Stimulated activated CD4-positive, alpha-beta T cell treated with anti-CD3 and anti-CD28 coated beads, TNF-alpha, amount 100 ng/mL, for 24 hours (primary cell): Measurements from ENCODE around the gene FKBP4.

ENCODE experiments used
- DNase-seq, 3 experiments: peaks; one replicate each; pipeline ENCODE4 v3.0.0-alpha.2; 2020; ENCODE audit warnings: low read depth in 3 of 3

FKBP4 gene

GRCh38 chr12:2812290-2813213 lies 17.8 kb downstream of the FKBP4 start, which contains the start of gene ITFG2:
Gene ITFG2 (plus strand): TSS chr12:2812668. CDS start chr12:2812761, 93 bp downstream.
- DNase-seq: peak; percentile 88 to 96 (median 96)

GRCh38 chr12:2813214-2814185 lies 18.7 kb downstream of the FKBP4 start:
- DNase-seq: peak in 2 of 3 experiments; percentile 18 to 40

- DNase-seq: no peak
Measured at GRCh38 chr12:2819810-2820209, 25.0 kb downstream of the FKBP4 start.

GRCh38 chr12:2820432-2820831 lies 25.7 kb downstream of the FKBP4 start:
- no peak for DNase-seq

- DNase-seq: no peak
Measured at GRCh38 chr12:2823483-2823882, 28.7 kb downstream of the FKBP4 start.

GRCh38 chr12:2824541-2824940 lies 29.8 kb downstream of the FKBP4 start:
- no peak for DNase-seq

GRCh38 chr12:2825132-2825531 lies 30.4 kb downstream of the FKBP4 start:
- DNase-seq: no peak

GRCh38 chr12:2826036-2826435 lies 31.3 kb downstream of the FKBP4 start:
- DNase-seq: no peak

- DNase-seq: no peak
Measured at GRCh38 chr12:2826721-2827515, 32.1 kb downstream of the FKBP4 start.

GRCh38 chr12:2829275-2829674 lies 34.5 kb downstream of the FKBP4 start:
- DNase-seq: no peak

GRCh38 chr12:2832550-2833127 lies 37.9 kb downstream of the FKBP4 start:
- no peak for DNase-seq

GRCh38 chr12:2833327-2833726 lies 38.6 kb downstream of the FKBP4 start:
- no peak for DNase-seq

- no peak for DNase-seq
Measured at GRCh38 chr12:2833810-2834209, 39.0 kb downstream of the FKBP4 start.

- no peak for DNase-seq
Measured at GRCh38 chr12:2834581-2835491, 40.1 kb downstream of the FKBP4 start, which contains the start of gene NRIP2. Gene NRIP2 (minus strand): TSS chr12:2835035. CDS start chr12:2834983, 52 bp downstream.

- no peak for DNase-seq
Measured at GRCh38 chr12:2835691-2836403, 41.1 kb downstream of the FKBP4 start.

- no peak for DNase-seq
Measured at GRCh38 chr12:2836574-2836973, 41.8 kb downstream of the FKBP4 start.

GRCh38 chr12:2841056-2841650 lies 46.4 kb downstream of the FKBP4 start:
- DNase-seq: no peak

GRCh38 chr12:2842948-2843347 lies 48.2 kb downstream of the FKBP4 start:
- DNase-seq: no peak

GRCh38 chr12:2844786-2845185 lies 50.0 kb downstream of the FKBP4 start:
- no peak for DNase-seq
